ENCODE results near the gene PCDHGC5.

- TF ChIP-seq ARNTL (CRISPR knock-in tag; IDR thresholded peaks at IDR 0.05; ENCODE audit: borderline replicate concordance, low read depth) (no peak), PATZ1 (CRISPR knock-in tag; IDR thresholded peaks at IDR 0.05; ENCODE audit: borderline replicate concordance) (no peak), ZNF8 (CRISPR knock-in tag; IDR thresholded peaks at IDR 0.05) (no peak)
These were observed 11.8 kb upstream of the PCDHGC5 start for GRCh38 chr5:141477044-141477575.

All from SK-N-SH treated with all-trans-retinoic acid at 6 μM for 48 hours (cell line).